GM12864 (cell line): Measurements from ENCODE around the gene SEPTIN7.

Experiments used
- DNase-seq: peaks from one replicate; pipeline ENCODE4 v3.0.0-alpha.2; 2011; ENCODE audit warnings: low read depth
- H3K4me3 ChIP-seq: 2 replicates; pipeline ENCODE4 v1.5.1; 2011; ENCODE audit warnings: mild to moderate bottlenecking, low read depth, low read length, control low read depth
- TF ChIP-seq, protein P1 (sequence below): IDR thresholded peaks from 2 replicates; pipeline ENCODE4 v1.5.1; 2011; ENCODE audit warnings: low read depth, mild to moderate bottlenecking, moderate library complexity, low read length, control low read depth, inconsistent platforms; ENCODE audit errors: missing control alignments

Gene SEPTIN7

DNA sequence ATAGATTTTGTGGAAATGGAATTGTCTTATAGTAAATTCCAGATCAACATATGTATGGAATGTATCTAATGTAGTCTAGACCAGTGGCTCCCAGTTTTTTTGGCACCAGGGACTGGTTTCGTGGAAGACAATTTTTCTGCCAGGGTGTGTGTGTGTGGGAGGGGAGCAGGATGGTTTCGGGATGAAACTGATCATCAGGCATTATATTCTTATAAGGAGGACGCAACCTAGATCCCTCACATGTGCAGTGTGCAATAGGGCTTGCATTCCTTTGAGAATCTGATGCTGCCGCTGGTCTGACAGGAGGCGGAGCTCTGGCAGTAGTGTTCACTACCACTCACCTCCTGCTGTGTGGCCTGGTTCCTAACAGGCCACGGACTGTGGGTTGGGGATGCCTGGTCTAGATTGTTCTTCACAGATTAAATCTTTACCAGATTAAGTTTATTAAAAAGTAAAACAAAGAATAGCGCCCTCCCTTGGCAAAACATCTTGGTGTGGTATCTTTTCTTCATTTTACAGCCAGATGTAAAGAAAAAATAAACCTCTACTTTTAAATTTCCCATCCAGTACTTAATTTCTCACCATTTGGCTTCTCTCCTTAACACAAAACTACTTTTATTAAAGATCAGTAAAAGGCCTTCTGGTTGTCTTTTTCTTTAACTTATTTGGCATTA lies 48.4 kb downstream of the SEPTIN7 start:
- DNase-seq = no peak
- TF ChIP-seq, protein P1, sequence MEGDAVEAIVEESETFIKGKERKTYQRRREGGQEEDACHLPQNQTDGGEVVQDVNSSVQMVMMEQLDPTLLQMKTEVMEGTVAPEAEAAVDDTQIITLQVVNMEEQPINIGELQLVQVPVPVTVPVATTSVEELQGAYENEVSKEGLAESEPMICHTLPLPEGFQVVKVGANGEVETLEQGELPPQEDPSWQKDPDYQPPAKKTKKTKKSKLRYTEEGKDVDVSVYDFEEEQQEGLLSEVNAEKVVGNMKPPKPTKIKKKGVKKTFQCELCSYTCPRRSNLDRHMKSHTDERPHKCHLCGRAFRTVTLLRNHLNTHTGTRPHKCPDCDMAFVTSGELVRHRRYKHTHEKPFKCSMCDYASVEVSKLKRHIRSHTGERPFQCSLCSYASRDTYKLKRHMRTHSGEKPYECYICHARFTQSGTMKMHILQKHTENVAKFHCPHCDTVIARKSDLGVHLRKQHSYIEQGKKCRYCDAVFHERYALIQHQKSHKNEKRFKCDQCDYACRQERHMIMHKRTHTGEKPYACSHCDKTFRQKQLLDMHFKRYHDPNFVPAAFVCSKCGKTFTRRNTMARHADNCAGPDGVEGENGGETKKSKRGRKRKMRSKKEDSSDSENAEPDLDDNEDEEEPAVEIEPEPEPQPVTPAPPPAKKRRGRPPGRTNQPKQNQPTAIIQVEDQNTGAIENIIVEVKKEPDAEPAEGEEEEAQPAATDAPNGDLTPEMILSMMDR = no peak

DNA sequence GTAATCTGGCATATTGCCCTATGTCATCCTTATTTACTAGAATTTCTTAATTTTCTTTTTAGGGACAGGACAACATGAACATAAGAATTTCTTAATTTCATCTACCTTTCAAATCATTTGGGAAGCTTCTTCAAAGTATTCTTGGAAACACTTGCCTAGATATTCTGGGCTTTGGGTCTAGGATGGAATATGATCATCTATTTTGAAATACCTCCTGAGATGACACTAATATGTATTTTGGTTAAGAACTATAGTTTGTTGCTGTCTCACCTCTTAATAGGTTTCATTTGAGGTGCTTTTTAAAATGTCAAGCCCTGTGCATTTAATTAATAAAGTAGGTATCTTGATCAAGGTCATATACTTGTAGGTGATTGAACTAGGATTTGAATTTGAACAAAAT lies 49.1 kb downstream of the SEPTIN7 start:
- DNase-seq = no peak
- no peak overlapping the region for H3K4me3 ChIP-seq
- TF ChIP-seq, protein P1 = no peak

More for the DNA sequence above, 48.4 kb downstream of the SEPTIN7 start:
- no peak overlapping the region for H3K4me3 ChIP-seq
